CD4-positive, alpha-beta memory T cell (primary cell): ENCODE data around the gene WARS2. TPM values are rescaled to one million over a fixed set of nuclear protein-coding genes. Genes with fewer than 3 reads are reported as not detected.

Experiments
- CTCF ChIA-PET: fragments of 350-600 bp; sonication (Branson Sonifier 250); formaldehyde crosslinking; loops from one replicate; lab custom pipeline; 2021; ENCODE audit warnings: inconsistent platforms; ENCODE audit not compliant: partially characterized antibody; lab: Charles Lee
- POLR2A ChIA-PET: fragments of 350-600 bp; sonication (Branson Sonifier 250); formaldehyde crosslinking; loops from one replicate; lab custom pipeline; 2021; ENCODE audit not compliant: partially characterized antibody; lab: Charles Lee
- DNase-seq, 5 donors: peaks; one replicate each; pipeline versions ENCODE4 v3.0.0 to v3.0.0-alpha.2; 2020 to 2022; ENCODE audit warnings: mixed read lengths in 1 of 5
- H3K27ac ChIP-seq: one replicate; pipeline ENCODE4 v1.7.0; 2013; ENCODE audit warnings: low read depth, low read length
- H3K27me3 ChIP-seq: 2 replicates; pipeline ENCODE4 v1.7.0; 2013; ENCODE audit warnings: mild to moderate bottlenecking, low read length, moderate library complexity; ENCODE audit not compliant: insufficient read depth
- H3K36me3 ChIP-seq: 2 replicates; pipeline ENCODE4 v1.7.0; 2013; ENCODE audit warnings: mild to moderate bottlenecking, low read length, moderate library complexity; ENCODE audit not compliant: insufficient read depth
- H3K4me1 ChIP-seq: 2 replicates; pipeline ENCODE4 v1.7.0; 2013; ENCODE audit warnings: mild to moderate bottlenecking, low read length, moderate library complexity; ENCODE audit not compliant: insufficient read depth
- H3K4me3 ChIP-seq, 2 donors: one replicate each; pipeline ENCODE4 v1.7.0; 2013; ENCODE audit warnings: low read length in 2 of 2, mild to moderate bottlenecking in 1 of 2
- H3K9me3 ChIP-seq, 2 donors: one replicate each; pipeline ENCODE4 v1.7.0; 2013; ENCODE audit warnings: low read length in 2 of 2, control low read depth in 1 of 2; ENCODE audit not compliant: control insufficient read depth in 1 of 2
- H3K27ac Mint-ChIP-seq, 7 donors: one replicate each; pipeline ENCODE4 v1.8.0; 2020 to 2021; ENCODE audit warnings: mixed read lengths in 7 of 7, mild to moderate bottlenecking in 6 of 7, inconsistent platforms in 3 of 7, moderate library complexity in 3 of 7
- H3K27me3 Mint-ChIP-seq, 2 donors: one replicate each; pipeline ENCODE4 v1.8.0; 2020 to 2021; ENCODE audit warnings: mixed read lengths in 2 of 2
- H3K36me3 Mint-ChIP-seq, 2 donors: one replicate each; pipeline ENCODE4 v1.8.0; 2020 to 2021; ENCODE audit warnings: mixed read lengths in 2 of 2, inconsistent platforms in 1 of 2, mild to moderate bottlenecking in 1 of 2
- H3K4me1 Mint-ChIP-seq, 4 donors: one replicate each; pipeline ENCODE4 v1.8.0; 2020 to 2021; ENCODE audit warnings: mixed read lengths in 4 of 4, mild to moderate bottlenecking in 1 of 4
- H3K4me3 Mint-ChIP-seq, 8 donors: one replicate each; pipeline ENCODE4 v1.8.0; 2020 to 2021; ENCODE audit warnings: mixed read lengths in 8 of 8, mild to moderate bottlenecking in 7 of 8, moderate library complexity in 6 of 8, inconsistent platforms in 3 of 8
- H3K9me3 Mint-ChIP-seq, 8 donors: one replicate each; pipeline ENCODE4 v1.8.0; 2020 to 2021; ENCODE audit warnings: mixed read lengths in 8 of 8, mild to moderate bottlenecking in 5 of 8, inconsistent platforms in 3 of 8, moderate library complexity in 1 of 8
- intact Hi-C: fragments of 100-400 bp; cut with micrococcal nuclease; formaldehyde crosslinking; loops from one replicate; pipeline ENCODE4 v1.15.1; 2023
- polyA plus RNA-seq, 2 donors: library from polyadenylated mRNA; unstranded; fragments of 300-500 nt; fragmentation: Illumina TruSeq; gene quantifications; one replicate each; pipeline ENCODE4 v1.2.3, GENCODE V29; 2021
- total RNA-seq, 2 experiments: library from RNA; stranded (reverse); gene quantifications; one replicate each; pipeline ENCODE4 v1.2.3, GENCODE V29; 2021

Gene WARS2
- total and polyA plus RNA-seq, 4 experiments from 2014 or later = 6.9 to 12.4 (median 10.4) TPM

- Mint-ChIP-seq H3K4me3 (no peak overlapping the region), H3K27ac (no peak overlapping the region), H3K27me3 (no peaks in the 10 kb centered on the region), H3K4me1 (peaks cover 0 to 6% (median 5%) of the 10 kb centered on the region in 4 donors), H3K36me3 (peaks cover 13 to 18% of the 10 kb centered on the region in 2 donors), H3K9me3 (peaks cover 0 to 9% (median 4%) of the 10 kb centered on the region in 8 donors)
- DNase-seq = no peak
- Histone ChIP-seq H3K9me3 (no peaks in the 10 kb centered on the region), H3K36me3 (no peaks in the 10 kb centered on the region), H3K4me3 (no peak overlapping the region), H3K27ac (no peak overlapping the region), H3K27me3 (no peaks in the 10 kb centered on the region), H3K4me1 (no peaks in the 10 kb centered on the region)
- POLR2A ChIA-PET = no interaction called here
- intact Hi-C loops = no loop called here
- CTCF ChIA-PET = no interaction called here
Observed at GRCh38 chr1:119097380-119097779, 43.1 kb downstream of the WARS2 start.

DNA sequence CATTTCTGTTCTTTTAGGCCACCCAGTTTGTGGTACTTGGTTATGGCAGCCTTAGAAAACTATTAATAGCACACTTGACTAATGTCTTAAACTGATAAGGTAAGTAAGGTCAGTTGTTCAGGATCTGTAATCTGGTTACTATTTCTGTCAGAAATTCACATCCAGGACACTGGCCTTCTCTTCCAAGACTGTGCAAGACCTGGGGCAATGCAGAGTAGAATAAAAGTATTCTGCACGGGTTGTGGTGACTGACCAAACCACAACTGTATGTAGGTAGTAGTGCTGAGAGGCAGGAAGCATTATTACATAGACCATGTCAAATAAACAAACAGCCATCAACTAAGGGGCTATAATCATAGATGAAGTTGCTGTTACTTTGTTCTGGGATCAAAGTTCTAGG is 46.7 kb downstream of the WARS2 start:
- H3K4me1 ChIP-seq = no peaks in the 10 kb centered on the region
- H3K27ac Mint-ChIP-seq = no peak overlapping the region
- no peaks in the 10 kb centered on the region for H3K27me3 ChIP-seq
- peaks cover 12 to 14% of the 10 kb centered on the region in 2 donors for H3K36me3 Mint-ChIP-seq
- H3K9me3 Mint-ChIP-seq = peaks cover 0 to 25% (median 14%) of the 10 kb centered on the region in 8 donors
- H3K4me3 Mint-ChIP-seq = no peak overlapping the region
- H3K27me3 Mint-ChIP-seq = no peaks in the 10 kb centered on the region
- H3K9me3 ChIP-seq = no peaks in the 10 kb centered on the region
- DNase-seq = no peak
- H3K4me3 ChIP-seq = no peak overlapping the region
- H3K27ac ChIP-seq = no peak overlapping the region
- peaks cover 0 to 5% (median 1%) of the 10 kb centered on the region in 4 donors for H3K4me1 Mint-ChIP-seq
- no peaks in the 10 kb centered on the region for H3K36me3 ChIP-seq
- ChIA-PET POLR2A (no interaction called here), CTCF (no interaction called here)
- intact Hi-C loops = no loop called here

DNA sequence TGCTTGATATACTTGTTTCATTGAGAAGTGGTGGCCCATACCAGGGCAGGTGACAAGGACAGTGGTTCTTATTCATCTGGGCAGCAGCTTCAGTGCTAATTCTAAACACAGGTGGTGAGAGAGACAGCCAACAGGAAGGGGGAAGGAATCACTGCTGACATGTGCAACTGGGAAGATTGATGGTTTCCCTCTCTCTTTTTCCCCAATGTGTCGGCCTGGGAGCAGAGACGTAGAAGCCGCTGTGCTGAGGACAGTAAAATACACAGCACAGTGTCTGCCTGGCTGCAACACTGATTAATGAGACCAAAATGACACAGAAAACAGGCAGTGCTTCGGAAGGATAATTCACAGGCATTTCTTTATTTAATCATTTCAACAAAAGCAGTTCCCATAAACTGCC is 48.8 kb downstream of the WARS2 start:
- Mint-ChIP-seq H3K27ac (no peak overlapping the region), H3K36me3 (peaks cover 14 to 20% of the 10 kb centered on the region in 2 donors), H3K27me3 (no peaks in the 10 kb centered on the region), H3K9me3 (peaks cover 0 to 37% (median 17%) of the 10 kb centered on the region in 8 donors), H3K4me1 (peaks cover 0 to 3% (median 1%) of the 10 kb centered on the region in 4 donors), H3K4me3 (no peak overlapping the region)
- Histone ChIP-seq H3K27me3 (no peaks in the 10 kb centered on the region), H3K4me1 (no peaks in the 10 kb centered on the region), H3K27ac (no peak overlapping the region), H3K36me3 (no peaks in the 10 kb centered on the region), H3K9me3 (no peaks in the 10 kb centered on the region), H3K4me3 (no peak overlapping the region)
- ChIA-PET POLR2A (no interaction called here), CTCF (no interaction called here)
- intact Hi-C loops = no loop called here
- no peak for DNase-seq

- H3K36me3 ChIP-seq = no peaks in the 10 kb centered on the region
- Mint-ChIP-seq H3K4me3 (no peak overlapping the region), H3K36me3 (peaks cover 17 to 29% of the 10 kb centered on the region in 2 donors), H3K27me3 (no peaks in the 10 kb centered on the region), H3K9me3 (peaks cover 0 to 37% (median 20%) of the 10 kb centered on the region in 8 donors), H3K4me1 (peaks cover 0 to 5% (median 1%) of the 10 kb centered on the region in 4 donors), H3K27ac (no peak overlapping the region)
- ChIA-PET POLR2A (no interaction called here), CTCF (no interaction called here)
- H3K27me3 ChIP-seq = no peaks in the 10 kb centered on the region
- no peak overlapping the region for H3K4me3 ChIP-seq
- intact Hi-C loops = no loop called here
- no peaks in the 10 kb centered on the region for H3K9me3 ChIP-seq
- no peak overlapping the region for H3K27ac ChIP-seq
- DNase-seq = no peak
- no peaks in the 10 kb centered on the region for H3K4me1 ChIP-seq
Observed at GRCh38 chr1:119090250-119090649, 50.2 kb downstream of the WARS2 start.

- no peak overlapping the region for H3K4me3 Mint-ChIP-seq
- CTCF ChIA-PET = no interaction called here
- no peak overlapping the region for H3K27ac ChIP-seq
- DNase-seq = no peak
- peaks cover 15 to 32% of the 10 kb centered on the region in 2 donors for H3K36me3 Mint-ChIP-seq
- H3K4me1 Mint-ChIP-seq = peaks cover 0 to 3% (median 1%) of the 10 kb centered on the region in 4 donors
- intact Hi-C loops = no loop called here
- no peak overlapping the region for H3K4me3 ChIP-seq
- H3K27me3 ChIP-seq = no peaks in the 10 kb centered on the region
- no peaks in the 10 kb centered on the region for H3K36me3 ChIP-seq
- H3K9me3 Mint-ChIP-seq = peaks cover 0 to 38% (median 25%) of the 10 kb centered on the region in 8 donors
- no peaks in the 10 kb centered on the region for H3K27me3 Mint-ChIP-seq
- H3K9me3 ChIP-seq = no peaks in the 10 kb centered on the region
- POLR2A ChIA-PET = no interaction called here
- peak overlapping the region in 1 of 7 donors; percentile 30 for H3K27ac Mint-ChIP-seq
- H3K4me1 ChIP-seq = no peaks in the 10 kb centered on the region
Observed at GRCh38 chr1:119086830-119087229, 53.6 kb downstream of the WARS2 start.

- Mint-ChIP-seq H3K4me1 (peaks cover 0 to 3% (median 1%) of the 10 kb centered on the region in 4 donors), H3K27ac (no peak overlapping the region), H3K9me3 (peaks cover 0 to 30% (median 18%) of the 10 kb centered on the region in 8 donors), H3K4me3 (no peak overlapping the region), H3K27me3 (no peaks in the 10 kb centered on the region), H3K36me3 (peaks cover 14 to 34% of the 10 kb centered on the region in 2 donors)
- intact Hi-C loops = no loop called here
- Histone ChIP-seq H3K36me3 (no peaks in the 10 kb centered on the region), H3K4me3 (no peak overlapping the region), H3K27me3 (no peaks in the 10 kb centered on the region), H3K27ac (no peak overlapping the region), H3K4me1 (no peaks in the 10 kb centered on the region), H3K9me3 (no peaks in the 10 kb centered on the region)
- no peak for DNase-seq
- CTCF ChIA-PET = no interaction called here
- POLR2A ChIA-PET = no interaction called here
Observed at GRCh38 chr1:119084798-119085197, 55.7 kb downstream of the WARS2 start.

- Histone ChIP-seq H3K27me3 (no peaks in the 10 kb centered on the region), H3K4me3 (no peak overlapping the region), H3K4me1 (no peaks in the 10 kb centered on the region), H3K9me3 (no peaks in the 10 kb centered on the region), H3K27ac (no peak overlapping the region), H3K36me3 (no peaks in the 10 kb centered on the region)
- peaks cover 12 to 42% of the 10 kb centered on the region in 2 donors for H3K36me3 Mint-ChIP-seq
- no peaks in the 10 kb centered on the region for H3K27me3 Mint-ChIP-seq
- POLR2A ChIA-PET = no interaction called here
- H3K27ac Mint-ChIP-seq = no peak overlapping the region
- peaks cover 0 to 3% (median 1%) of the 10 kb centered on the region in 4 donors for H3K4me1 Mint-ChIP-seq
- H3K9me3 Mint-ChIP-seq = peaks cover 0 to 25% (median 17%) of the 10 kb centered on the region in 8 donors
- H3K4me3 Mint-ChIP-seq = no peak overlapping the region
- CTCF ChIA-PET = no interaction called here
- intact Hi-C loops = no loop called here
- no peak for DNase-seq
Observed at GRCh38 chr1:119083980-119084379, 56.5 kb downstream of the WARS2 start.
